Inferior parietal cortex (tissue), 1 donor: Measurements from ENCODE around the gene EXOC4.

Experiments
- DNase-seq: peaks from one replicate; pipeline ENCODE4 v3.0.0-alpha.2; 2016; ENCODE audit errors: extremely low spot score

The EXOC4 gene

DNA sequence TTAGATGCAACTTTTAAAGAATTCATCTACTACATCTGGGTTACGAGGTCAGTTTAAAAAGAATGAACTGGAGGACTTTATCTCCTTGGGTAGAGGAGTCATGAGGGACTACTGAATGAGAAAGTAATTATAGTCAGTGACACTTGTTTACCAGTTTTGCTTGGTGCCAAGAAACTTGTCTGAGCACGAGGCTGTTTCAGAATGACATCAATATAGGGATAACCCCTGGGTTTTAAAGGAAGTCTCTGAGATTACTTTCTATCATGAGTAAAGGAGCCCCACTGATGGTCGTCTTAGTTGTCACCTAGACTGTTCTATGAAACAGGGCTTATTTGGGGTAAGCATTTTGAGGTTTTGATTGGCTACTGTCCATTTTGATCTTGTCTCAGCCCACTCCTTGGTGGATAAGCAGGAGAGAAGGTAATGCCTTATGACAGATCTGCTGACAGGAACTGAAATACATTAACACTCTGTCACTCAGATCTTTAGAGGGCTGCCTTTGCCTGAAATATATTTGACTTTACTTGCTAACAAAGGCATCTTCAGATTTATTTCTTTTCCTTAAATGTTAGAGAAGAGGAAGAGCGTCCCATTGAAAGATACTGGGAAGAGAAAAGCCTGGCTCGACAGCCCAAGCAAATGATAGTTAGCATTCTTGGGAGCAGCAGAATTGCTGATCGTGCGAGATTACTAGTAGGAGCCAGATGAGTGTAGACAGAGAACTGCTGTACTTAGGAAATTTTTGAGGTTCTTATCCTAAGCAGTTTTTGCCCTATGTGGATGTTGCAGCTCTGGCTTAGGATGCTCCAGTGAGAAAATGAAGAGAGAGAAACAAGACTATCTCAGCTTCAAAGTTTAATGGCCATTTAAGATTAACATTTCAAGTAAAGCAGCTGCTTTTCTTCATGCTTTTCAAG lies 575.1 kb downstream of the EXOC4 start:
- DNase-seq, result no peak

DNA sequence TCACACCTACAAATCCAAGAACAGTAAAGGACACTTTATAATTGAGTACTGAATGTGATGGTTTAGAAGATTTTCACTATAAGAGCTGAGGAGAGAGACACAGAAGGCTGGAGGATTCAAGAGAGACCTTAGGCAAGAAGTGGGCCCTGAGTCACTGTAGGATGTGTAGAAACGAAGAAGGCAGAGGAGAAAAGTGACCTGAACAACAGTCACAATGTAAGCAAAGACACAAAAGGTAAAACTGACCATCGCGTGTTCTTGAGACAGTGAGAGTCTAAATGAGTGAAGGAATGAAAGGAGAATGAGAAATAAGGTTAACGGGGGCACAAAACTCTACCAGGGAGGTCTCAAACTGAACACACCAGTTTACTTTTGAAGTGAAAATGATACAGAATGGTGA lies 576.0 kb downstream of the EXOC4 start:
- DNase-seq, result no peak

- no peak for DNase-seq
Measured at GRCh38 chr7:133829336-133829897, 576.5 kb downstream of the EXOC4 start.

DNA sequence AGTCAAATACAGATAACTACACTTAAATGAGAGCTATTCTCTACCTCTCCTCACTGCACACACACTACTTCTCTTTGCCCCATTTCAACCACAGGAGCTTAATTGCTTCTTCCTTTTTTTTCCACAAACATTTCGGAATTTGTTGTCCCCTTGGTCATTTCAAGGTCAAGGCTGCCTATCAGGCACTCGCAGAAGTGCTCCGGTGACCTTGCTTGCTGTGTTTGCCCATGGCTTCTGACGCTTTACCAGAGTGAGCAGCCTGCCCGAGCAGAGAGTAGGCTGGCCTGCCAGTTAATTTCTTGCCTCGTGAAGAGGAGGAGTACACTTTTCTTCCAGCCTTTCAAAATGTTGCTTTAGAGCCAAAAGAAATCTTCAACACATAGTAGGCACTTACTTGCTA lies 577.2 kb downstream of the EXOC4 start:
- DNase-seq, result no peak

GRCh38 chr7:133836666-133837065 lies 583.8 kb downstream of the EXOC4 start:
- no peak for DNase-seq

DNA sequence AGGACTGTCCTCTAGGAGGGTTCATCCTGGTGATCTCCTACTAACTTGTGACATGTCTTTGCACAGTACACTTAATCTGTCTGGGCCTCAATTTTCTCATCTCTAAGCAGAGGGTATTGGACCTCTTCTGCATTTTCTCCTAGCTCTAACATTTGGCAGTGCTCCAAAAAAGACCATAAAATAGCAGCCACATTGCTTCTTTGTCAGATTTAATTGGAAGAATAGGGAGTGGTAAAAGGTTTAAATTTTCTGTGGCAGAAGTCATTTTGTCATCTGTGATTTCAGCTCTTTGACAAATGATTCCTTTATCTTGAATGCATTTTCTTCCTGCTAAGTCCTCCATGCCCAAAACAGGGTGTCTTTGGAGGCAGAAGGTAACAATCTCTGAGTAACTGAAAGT lies 584.3 kb downstream of the EXOC4 start:
- no peak for DNase-seq

GRCh38 chr7:133839121-133839520 lies 586.2 kb downstream of the EXOC4 start:
- no peak for DNase-seq

DNA sequence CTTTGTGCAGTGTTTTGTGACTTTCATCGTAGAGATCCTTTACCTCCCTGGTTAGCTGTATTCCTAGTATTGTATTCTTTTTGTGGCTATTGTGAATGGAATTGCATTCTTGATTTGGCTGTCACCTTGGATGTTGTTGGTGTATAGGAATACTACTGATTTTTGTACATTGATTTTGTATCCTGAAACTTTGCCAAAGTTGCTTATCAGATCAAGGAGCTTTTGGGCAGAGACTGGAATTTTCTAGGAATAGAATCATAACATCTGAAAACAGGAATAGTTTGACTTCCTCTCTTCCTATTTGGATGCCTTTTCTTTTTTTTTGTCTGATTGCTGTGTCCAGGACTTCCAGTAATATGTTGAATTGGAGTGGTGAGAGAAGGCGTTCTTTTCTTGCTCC lies 590.5 kb downstream of the EXOC4 start:
- DNase-seq, result no peak

- no peak for DNase-seq
Measured at GRCh38 chr7:133845005-133845404, 592.1 kb downstream of the EXOC4 start.

DNA sequence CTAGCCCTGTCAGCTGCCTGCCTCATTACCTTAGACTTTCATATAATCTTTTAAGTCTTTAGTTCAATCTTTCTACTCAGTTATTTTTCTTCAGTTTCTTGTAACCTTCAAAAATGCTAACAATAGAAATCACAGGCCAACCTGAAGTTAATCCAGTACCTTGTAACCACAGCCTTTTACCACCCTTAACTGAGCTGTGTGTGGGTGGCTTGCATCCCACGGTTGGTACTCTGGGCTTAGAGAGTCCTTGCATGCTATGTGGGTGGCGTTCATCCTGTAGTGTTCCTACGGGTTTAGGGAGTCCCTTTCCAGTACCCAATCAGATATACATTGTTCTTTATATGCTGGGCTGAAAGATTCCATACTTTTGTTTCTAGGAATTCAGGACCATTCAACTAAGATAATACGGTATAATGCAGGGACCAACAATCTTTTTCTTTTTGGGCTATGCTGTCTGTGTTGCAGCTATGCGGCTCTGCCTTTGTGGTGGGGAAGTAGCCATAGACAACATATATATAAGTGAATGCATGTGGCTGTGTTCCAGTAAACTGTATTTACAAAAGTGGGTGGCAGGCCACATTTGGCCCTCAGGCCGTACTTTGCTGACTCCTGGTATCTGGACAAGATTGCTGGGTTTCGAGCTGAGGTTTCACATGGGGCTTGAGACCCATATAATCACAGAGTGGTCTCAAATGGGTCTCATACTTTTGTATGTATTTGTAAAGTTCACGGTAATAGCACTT lies 593.5 kb downstream of the EXOC4 start:
- no peak for DNase-seq

- DNase-seq, result no peak
Measured at GRCh38 chr7:133850497-133851280, 597.8 kb downstream of the EXOC4 start.

DNA sequence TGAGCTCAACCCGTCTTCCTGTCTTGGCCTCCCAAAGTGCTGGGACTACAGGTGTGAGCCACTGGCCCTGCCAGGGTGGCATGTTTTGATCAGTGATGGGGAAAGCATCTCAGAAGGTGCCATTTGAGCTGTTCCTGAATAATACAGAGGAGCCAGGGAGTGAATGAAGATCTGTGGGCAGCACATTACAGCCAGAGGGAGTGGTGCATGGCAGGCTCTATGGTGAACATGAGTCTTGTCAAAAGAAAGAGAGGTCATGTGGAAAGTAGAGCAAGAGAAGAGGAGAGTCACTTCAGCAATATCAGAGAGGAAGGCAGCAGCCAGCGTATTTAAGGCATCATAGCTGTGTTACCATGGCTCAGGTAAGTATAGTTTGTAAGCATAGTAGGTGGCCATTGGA lies 598.5 kb downstream of the EXOC4 start:
- no peak for DNase-seq

- DNase-seq, result no peak
Measured at GRCh38 chr7:133853706-133854276, 600.9 kb downstream of the EXOC4 start.

DNA sequence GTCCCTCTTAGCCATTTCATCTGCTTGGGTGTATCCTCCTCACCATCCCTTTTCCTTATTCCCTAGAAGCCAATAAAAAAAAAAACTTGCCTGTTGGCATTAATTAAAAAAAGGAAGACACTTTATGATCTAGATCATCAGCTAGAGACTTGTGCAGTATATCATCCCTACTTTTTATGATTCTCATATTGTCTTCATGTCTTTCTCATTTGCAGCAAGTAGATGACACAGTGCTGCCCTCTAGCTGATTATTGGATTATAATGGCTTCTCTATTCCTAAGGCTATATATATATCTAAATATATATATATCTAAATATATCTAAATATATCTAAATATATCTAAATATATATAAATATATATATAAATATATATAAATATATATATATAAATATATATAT lies 601.9 kb downstream of the EXOC4 start:
- DNase-seq, result peak; percentile 61

GRCh38 chr7:133857376-133858119 lies 604.7 kb downstream of the EXOC4 start:
- DNase-seq, result no peak

GRCh38 chr7:133858311-133858710 lies 605.4 kb downstream of the EXOC4 start:
- no peak for DNase-seq

- no peak for DNase-seq
Measured at GRCh38 chr7:133859231-133859630, 606.4 kb downstream of the EXOC4 start.

DNA sequence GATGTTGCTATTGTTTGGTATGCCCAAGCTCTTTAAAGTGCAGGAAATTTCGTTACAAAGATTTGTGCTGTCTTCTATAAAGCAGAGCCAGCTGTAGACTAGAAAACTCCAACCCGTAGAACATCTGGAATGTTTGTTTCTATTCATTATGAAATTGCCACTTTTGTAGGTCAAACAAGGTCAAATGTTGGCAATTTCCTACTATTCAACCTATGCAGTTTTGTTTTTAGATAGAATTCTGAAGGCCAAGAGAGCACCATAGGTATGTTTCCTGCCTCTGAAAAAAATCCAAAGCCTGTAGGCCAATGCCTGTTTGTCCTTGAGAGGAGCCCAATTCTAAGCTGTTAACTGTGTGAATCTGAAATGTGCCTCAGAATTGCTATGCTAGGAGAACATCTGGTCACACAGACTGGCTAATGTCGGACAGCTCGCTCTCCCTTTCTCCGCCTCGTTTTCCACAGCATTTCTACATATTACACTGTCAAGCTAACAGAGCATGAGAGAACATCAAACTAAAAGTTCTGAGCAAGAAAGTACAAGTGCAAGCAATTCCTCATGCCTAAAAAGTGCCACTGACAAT lies 607.1 kb downstream of the EXOC4 start:
- DNase-seq, result no peak

GRCh38 chr7:133860628-133861335 lies 607.9 kb downstream of the EXOC4 start:
- DNase-seq, result no peak

DNA sequence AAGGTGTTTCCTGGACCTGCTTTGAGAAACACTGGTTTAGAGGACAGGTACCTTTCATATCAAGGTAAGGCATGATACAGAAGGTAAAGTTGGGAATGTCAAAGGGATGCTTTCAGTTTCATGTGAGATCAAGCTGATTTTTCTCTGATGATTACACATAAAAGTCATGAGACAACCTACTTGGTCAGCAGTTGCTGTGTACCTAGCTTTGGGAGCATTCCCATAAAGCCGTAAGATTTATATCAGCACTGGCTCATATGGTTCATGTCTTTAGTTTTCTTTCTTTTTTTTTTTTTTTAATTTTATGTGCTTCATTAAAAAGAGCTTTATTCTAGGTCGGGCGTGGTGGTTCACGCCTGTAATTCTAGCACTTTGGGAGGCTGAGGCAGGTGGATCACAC lies 609.0 kb downstream of the EXOC4 start:
- DNase-seq, result no peak
